ENCODE results near the gene FOXD1.
"Not testable (repeated sequence)": the region's sequence is repeated elsewhere in the genome, so short reads cannot be mapped to it uniquely, and the experiment has no call there.

Gene FOXD1

DNA sequence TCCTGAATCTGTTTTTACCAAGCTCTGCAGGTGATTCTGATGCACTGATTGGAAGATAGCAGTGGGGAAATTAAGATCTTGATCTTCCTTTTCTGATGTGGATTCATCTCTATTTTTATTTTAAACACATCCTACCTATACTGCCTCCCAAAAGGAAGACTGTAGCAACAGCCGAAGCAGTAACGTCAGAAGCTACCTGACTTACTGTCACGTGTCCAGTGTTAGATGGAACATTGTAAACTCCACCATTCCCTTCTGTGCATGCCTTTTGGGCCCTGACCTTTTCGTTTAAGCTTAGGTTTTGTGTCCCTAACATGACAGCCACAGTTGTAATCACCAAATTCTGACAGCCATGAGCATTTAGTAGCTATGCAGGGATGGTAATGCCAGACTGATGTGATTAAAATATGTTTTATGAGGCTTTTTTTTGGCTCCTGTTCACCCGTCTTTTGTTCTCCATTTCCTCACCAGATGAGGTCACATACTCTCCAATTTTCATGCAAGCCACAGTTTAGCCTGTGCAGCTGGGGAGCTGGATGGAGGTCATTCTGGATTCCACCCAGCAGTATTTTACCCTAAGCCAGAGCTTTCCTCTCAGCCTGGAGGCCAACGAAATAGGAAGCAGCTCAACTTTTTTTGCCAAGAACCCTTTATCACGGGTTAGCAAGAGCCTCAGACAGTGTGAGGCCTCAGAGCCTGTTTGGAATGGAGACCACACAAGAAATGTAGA is 15.6 kb upstream of the FOXD1 start:
- FAIRE-seq (no peak), DNase-seq (ENCODE audit: insufficient read length, low spot score) (no peak)

DNA sequence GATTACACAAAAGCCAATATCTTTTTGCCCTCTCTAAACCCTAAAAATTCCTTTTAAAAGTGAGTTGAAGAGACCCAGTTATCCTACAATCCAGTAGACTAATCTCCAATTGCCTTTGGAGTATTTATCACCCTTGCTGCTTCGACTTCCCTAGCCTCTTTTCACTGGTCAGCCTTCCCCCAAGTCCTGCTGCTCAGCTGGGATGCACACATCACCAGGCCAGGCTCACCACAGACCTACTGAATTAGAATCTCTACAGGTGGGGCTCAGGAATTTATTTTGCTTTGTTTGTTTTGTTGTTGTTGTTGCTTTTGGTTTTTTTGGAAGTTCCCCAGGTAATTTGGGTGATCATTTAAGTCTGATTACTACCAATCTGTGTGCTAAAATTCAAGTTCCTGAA is 11.6 kb upstream of the FOXD1 start:
- DNase-seq (ENCODE audit: insufficient read length, low spot score) (no peak), FAIRE-seq (no peak)

DNA sequence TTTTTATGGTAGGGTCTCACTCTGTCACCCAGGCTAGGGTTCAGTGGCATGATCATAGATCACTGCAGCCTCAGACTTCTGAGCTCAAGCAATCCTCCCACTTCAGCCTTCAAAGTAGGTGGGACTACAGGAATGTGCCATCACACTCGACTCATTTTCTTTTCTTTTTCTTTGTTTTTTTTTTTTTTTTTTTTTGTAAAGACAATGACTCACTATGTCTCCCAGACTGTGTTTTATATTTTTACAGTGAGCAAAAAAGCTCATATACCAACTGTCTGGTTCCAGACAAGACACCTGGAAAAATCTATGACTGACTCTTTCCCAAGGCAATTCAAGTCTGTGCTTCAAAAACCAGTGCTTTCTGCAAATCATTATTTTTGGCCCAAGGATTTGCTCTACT is 10.8 kb upstream of the FOXD1 start:
- DNase-seq (ENCODE audit: insufficient read length, low spot score), result no peak
- FAIRE-seq, result no peak

DNA sequence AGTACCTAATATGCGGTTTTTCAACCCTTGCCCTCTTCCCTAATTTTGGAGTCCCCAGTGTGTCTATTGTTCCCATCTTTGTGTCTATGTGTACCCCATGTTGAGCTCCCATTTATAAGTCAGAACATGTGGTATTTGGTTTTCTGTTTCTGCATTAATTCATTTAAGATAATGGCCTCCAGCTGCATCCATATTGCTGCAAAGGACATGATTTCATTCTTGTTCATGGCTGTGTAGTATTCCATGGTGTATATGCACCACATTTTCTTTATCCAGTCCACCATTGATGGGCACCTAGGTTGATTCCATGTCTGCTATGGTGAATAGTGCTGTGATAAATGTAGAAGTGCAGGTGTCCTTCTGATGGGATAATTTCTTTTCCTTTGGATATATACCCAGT is 7.9 kb upstream of the FOXD1 start:
- not testable (repeated sequence) for FAIRE-seq; DNase-seq (ENCODE audit: insufficient read length, low spot score)

DNA sequence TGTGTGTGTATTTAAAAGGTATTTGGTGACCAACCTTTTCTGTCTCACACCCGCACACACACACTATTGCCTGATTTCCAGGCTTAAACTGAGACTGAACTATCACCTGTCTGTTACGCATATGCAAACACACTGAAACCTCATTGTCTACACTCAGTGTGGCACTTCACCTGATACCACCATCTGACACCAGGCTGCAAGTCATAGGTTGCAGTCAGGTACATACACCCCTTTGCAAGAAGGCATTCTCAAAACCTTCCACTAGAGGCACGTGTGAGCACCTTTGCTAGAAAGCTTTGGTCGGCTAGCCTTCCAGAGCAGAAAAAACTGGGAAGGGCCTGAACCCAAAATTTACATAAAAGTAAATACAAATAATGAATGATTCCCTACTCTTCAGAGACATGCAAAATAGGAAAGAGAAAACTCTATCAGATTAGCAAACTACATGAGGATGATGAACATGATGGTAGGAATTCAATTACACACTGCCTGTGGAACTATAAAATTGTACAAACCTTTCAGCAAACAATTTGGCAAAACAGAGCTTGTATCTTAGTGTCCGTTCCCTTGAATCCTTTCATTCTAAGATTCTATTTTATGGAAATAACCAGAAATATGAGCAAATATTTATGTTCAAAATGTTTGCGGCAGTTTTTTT is 5.9 kb upstream of the FOXD1 start:
- no peak for DNase-seq (ENCODE audit: insufficient read length, low spot score)
- FAIRE-seq, result peak; percentile 93

DNA sequence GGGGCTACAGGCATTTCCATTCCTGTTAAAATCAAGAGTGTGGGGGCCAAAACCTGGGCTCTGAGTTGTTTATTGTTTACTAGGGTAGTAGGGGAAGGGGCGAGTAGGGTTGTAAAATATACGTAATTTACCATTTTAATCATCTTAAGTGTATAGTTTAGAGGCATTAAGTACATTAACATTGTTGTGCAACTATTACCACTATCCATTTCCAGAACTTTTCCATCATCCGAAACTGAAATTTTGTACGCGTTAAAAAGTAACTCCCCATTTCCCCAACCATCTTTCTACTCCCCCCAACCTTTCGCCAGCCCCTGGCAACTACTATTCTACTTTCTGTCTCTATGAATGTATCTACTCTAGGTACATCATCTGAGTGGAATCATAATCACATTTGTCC is 3.6 kb upstream of the FOXD1 start:
- FAIRE-seq (no peak), DNase-seq (ENCODE audit: insufficient read length, low spot score) (no peak)

DNA sequence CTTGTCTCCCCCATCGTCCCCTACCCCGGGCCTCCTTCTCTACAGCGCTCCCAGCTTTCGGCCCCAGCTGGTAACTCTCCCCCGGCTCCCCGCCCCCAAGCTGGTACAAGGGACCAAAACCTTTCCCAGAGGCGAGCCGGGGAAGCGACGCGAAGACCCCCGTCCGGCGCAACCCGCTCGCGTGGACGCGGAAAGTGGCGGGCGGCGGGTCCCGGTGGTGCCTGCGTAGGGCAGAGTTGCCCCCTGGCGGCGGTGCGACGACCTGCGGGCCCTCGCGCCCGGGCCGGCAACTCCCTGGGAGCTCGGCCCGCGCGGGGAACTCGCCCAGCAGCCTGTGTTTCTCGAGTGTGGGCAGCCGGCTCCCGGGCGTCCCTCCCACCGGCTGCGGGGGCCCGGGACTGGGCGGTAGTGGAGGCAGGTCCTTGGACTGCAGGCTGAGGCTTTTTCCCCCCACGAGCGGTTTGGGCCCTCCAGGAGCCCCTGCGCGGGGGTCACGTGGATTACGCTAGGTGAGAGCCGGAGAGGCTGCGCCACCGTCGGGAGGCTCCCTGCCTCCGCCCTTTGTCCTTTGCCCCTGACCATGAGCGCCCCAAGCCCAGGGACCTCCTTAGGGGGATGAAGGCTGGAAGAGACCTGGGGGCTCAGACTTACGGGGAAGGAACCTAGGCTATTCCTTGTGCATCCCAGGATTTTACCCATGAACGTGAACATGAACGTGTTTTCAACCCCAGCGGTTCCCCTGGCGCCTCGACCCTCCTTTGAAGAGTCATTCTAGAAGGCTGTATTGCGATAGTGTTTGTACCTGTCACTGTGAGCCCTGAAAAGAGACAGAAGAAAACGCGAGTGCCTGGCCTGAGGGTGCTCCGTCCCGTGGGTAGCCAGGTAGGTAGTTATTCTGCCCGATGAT is 2.9 kb upstream of the FOXD1 start:
- DNase-seq (ENCODE audit: insufficient read length, low spot score), result peak; percentile 61
- FAIRE-seq, result peak; percentile 40

DNA sequence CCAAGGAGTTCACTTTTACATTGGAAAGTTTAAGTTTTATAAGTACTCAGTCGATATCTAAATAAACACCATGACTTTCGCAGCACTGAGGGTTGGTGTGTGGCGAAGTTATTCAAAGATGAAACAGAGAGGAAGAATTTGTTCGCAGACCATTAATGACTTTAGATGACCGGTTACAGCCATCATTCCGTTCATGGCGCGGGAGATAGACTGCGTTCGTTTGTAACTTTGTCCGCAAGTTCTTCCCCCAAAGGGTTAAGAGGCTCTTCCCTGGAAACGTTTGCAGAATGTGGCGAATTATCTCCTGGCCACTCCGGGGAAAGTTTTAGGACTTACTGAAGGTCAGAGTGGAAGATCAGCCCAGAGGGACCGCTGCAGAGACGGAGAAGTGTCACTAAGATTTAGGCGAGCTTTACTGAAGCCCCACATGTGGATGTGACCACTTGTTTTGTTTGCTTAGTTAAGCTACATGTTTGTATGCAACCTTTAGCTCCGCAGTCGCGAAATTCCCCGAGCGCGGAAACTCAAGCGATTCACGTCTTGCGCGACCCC is 2.2 kb upstream of the FOXD1 start:
- FAIRE-seq, result no peak
- no peak for DNase-seq (ENCODE audit: insufficient read length, low spot score)

DNA sequence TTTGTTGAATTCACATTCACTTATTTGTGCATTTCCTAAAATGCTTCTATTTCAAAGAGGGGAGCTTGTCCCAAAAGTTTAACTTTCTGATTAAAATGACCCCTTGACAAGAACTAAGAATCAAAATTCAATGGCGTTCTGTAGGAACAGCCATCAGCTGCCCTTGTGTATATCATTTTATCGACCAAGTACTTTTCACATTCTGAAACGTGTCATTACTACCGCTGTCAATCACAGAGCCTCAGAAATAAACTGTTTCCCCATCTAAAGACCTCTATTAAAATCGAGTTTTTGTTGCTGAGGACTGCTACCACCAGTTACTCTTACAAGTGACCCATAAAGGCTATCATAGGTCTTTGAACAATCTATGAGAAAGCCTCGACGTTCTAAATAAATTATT is 1.6 kb upstream of the FOXD1 start:
- no peak for DNase-seq (ENCODE audit: insufficient read length, low spot score)
- no peak for FAIRE-seq

DNA sequence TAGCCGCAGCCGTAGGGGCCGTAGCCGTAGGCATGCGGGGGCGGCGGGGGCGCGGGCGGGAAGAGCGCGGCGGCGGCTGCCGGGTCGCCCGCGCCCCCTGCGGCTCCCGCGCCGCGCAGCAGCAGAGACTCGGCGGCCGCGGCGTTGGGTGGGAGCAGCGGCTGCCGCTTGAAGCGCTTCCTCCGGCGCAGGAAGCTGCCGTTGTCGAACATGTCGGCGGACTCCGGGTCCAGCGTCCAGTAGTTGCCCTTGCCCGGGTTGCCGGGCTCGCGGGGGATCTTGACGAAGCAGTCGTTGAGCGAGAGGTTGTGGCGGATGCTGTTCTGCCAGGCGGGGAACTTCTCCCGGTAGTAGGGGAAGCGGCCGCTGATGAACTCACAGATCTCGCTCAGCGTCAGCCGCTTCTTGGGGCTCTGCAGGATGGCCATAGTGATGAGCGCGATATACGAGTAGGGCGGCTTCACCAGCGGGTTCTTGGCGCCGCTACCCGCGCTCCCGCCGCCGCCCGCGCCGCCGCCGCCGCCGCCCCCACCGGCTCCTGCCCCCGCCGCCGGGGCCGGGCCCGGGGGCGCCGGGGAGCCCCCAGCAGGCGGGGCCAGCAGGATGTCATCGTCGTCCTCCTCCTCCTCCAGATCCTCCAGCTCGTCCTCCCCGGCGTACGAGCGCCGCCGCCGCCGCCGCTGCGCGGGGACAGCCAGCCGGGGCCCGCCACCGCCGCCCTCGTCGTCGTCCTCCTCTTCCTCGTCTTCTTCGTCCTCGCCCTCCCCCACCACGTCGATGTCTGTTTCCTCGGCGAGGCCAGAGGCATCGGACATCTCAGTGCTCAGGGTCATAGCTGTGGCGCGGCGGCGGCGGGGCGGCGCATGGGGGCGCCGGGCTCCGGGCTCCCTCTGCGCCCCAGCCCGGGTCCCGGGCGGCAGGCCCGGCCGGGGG is 781 bp downstream of the FOXD1 start:
- DNase-seq (ENCODE audit: insufficient read length, low spot score) (no peak), FAIRE-seq (peak; percentile 23)

DNA sequence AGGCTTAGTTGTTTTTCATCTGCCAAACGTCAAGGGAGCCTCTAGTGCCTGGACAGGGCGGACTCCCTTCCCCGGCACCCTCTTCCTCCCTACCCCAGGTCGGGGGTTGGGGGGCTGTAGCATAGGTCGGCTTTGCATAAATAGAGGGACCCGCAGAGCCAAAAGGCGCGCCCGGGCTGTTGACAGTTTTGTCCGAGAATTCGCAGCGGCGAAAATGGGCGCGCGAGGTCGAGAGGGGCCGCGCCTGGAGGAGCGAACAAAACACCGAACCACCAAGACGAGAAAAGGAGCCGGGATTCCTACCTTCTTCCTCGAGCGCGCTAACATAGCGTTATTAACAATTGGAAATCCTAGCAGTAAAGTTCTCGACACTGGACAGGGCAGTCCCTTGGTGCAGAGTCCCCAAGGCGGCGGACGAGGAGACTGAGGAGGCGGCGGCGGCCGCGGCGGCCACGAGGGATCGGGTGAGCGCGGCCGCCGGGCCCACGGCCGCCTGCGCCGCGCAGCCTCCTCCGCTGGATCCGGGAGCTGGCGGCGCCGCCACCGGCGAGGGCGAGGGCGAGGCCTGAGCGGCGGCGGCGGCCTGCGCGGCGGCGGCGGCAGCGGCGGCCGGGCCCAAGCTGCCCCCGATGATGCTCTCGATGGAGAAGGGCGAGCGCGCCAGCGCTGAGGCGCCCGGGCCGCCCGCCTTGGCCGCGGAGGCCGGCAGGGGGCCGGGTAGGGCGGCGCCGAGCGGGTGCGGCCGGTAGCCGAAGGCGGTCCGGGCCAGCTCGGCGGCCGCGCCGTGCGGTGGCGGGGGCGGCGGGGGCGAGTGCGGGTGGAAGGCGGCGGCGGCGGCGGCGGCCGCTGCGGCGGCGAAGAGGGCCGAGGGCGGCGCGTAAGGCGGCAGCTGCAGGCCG is 1.7 kb downstream of the FOXD1 start:
- FAIRE-seq, result no peak

DNA sequence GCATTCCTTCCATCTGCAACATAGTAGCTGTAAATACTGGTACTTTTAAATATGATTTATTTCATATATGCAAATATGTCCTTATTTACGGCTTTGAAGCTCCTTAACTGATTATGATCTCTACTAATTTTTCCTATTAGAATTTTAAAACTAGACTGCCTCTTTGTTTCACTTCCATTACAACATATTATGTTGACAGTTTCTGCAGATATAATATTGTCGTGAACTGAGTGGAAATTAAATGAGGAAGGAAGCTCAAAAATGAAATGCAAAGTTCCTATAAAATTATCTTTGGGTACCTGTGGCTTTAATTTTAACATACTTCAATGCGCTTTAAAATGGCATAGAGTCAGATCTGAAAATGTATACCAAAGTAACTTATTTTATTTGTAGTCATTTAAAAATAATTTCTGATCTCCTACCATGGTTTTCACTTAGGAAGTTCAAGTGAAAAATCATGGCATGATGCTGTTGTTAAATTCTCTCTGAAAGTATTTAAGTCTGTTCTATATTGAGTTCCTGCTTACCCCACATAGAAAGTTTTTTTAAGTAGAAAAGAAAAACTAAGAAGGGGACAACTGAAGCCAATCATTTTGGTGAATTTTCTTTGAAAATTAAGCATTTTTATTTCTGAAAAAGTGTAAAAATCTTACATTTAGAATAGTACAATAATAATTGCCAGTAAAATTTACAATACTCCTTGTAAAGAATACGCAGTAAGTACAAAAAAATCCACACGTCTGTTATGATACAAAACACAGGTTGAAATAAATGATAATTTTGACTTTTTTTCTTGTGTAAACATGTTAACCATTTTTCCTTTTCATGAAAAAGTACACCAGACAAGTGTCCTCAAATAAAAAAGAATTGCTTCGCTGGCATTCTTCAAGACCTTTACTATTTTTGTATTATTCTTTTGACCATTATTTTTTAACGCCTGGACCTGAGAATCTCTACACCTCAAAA is 2.6 kb downstream of the FOXD1 start:
- FAIRE-seq, result no peak
- no peak for DNase-seq (ENCODE audit: insufficient read length, low spot score)

More for the DNA sequence above, 1.7 kb downstream of the FOXD1 start:
- no peak for DNase-seq (ENCODE audit: insufficient read length, low spot score)

DNA sequence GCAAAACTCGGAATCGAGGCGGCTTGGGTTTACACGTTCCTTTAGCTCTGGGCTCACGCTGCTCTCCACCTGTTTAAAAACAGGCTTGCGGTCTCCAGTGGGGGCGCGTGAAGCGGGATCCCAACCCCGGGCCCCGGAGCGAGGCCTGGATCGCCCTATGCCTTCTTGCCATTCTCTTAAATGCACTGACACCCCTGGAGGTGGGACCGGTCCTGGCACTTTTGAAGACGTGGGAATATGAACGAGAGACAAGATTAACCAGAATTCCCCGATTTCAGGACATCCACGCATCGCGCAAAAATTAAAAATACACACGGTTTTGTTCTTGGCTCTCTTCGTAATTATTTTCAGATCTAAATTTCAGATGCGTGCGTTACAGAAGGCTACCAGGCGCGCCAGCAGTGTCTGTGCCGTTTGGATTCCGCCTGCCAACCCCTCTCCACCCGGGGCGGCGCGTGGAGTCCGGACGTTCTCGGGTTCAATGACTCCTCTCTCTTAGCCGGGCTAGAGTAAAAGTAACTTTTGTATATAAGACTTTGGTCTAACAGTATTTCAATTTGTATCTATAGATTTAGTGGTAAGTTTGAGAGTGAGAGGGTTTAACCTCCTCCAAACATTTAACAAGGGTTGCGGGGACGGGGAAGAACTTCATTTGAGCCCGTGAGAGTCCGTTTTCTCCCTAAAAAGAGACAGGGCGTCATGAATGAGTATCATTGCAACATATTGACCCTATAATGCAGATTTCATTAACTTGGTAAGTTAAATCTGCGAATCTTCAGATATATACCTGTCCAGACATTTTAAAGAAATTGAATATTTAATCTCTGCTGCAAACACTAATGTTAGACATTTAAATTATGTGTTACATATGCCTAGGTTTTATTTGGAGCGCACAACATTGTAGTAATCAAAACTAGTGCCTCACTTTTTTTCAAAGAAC is 3.8 kb downstream of the FOXD1 start:
- DNase-seq (ENCODE audit: insufficient read length, low spot score) (no peak), FAIRE-seq (no peak)

DNA sequence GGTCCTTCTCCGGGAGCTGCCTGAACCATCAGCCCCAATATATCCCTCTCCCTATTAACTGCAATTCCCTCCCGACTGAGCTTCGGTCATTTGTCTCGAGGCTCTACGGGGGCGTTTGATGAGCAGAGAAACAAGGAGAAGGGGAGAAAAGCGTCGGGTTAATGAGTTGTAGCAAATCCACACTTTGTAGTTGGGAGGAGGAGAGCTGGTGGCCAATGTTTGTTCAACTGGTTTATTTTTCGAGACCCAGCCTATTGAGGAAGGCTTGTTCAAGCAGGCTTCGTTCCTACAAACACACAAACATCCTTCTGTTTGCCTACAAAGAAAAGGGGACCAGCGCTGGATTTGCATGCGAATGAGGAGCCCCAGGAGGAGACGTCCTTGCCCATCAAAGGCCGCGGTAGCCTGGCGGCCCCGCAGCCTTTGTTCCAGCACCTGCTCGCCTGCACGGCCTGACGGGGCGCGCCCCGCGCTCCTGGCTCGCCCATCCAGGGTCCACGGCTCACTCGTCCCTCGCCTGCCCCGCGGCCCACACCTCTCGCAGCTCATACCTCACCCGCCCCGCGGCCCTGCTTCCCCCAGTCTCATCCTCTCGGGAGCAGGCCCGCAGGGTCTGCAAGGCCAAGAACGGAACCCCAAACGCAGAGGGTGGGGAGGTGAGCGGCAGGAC is 4.6 kb downstream of the FOXD1 start:
- no peak for FAIRE-seq
- DNase-seq (ENCODE audit: insufficient read length, low spot score), result no peak

DNA sequence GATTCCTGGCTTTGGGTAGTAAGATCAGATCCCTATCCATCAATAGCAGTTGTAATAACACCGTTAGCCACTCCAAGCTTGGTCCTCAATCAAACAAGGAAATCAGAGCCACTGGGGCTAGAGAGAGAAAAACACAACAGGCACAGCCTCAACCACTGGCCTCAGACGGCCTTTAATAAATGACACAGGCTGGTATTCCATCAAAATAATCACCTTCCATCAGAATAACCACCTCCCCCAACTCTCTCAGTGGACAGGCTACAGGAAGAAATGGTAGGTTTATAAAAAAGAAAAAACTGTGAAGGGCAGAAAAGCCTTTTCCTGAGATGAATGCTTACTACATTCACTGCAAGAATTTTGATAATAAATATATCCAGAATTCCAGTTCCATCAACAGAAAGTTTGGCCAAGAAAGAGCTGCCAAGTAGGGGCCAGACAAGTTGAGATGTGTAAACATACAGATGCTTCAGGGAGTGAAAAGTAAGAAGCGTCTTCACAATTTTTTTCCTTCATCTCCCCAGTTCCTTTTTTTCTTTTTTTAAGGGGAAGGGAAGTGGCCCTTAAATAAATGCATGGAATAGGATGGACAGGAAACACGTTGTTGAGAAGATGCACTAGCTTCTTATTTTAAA is 5.5 kb downstream of the FOXD1 start:
- no peak for DNase-seq (ENCODE audit: insufficient read length, low spot score)
- FAIRE-seq, result no peak
